SK-N-SH treated with all-trans-retinoic acid at 6 μM for 48 hours (cell line): ENCODE measurements around the gene CENPA.

ENCODE experiments used
- ATAC-seq: fragments of 200-7000 bp; cut with Tn5 transposase; 3 replicates; pipeline ENCODE4 v1.9.1; 2020; ENCODE audit warnings: mild to moderate bottlenecking, moderate library complexity
- ARNTL ChIP-seq: fragments of 450-650 bp; formaldehyde crosslinking; IDR thresholded peaks from 2 replicates; pipeline ENCODE4 v1.5.0; 2020; ENCODE audit warnings: low read depth, mild to moderate bottlenecking, moderate library complexity, borderline replicate concordance
- BACH2 ChIP-seq: fragments of 250-450 bp; sonication (Bioruptor Pico); IDR thresholded peaks from 2 replicates; pipeline ENCODE4 v1.9.0; 2021; ENCODE audit warnings: mild to moderate bottlenecking, borderline replicate concordance
- CREB5 ChIP-seq: fragments of 250-450 bp; sonication (Bioruptor Pico); IDR thresholded peaks from 2 replicates; pipeline ENCODE4 v1.5.1; 2020; ENCODE audit warnings: low read depth, mild to moderate bottlenecking, moderate library complexity
- CSDC2 ChIP-seq: fragments of 250-450 bp; sonication (Bioruptor Pico); IDR thresholded peaks from 2 replicates; pipeline ENCODE4 v1.5.0; 2020; ENCODE audit warnings: mild to moderate bottlenecking, moderate library complexity
- ESRRG ChIP-seq: fragments of 250-450 bp; sonication (Bioruptor Pico); IDR thresholded peaks from 2 replicates; pipeline ENCODE4 v1.6.1; 2021; ENCODE audit warnings: mild to moderate bottlenecking
- GLIS3 ChIP-seq: fragments of 250-450 bp; sonication (Bioruptor Pico); IDR thresholded peaks from 2 replicates; pipeline ENCODE4 v1.5.0; 2020; ENCODE audit warnings: mild to moderate bottlenecking, moderate library complexity
- ISL1 ChIP-seq: fragments of 250-450 bp; sonication (Bioruptor Pico); IDR thresholded peaks from 2 replicates; pipeline ENCODE4 v2.1.2; 2022; ENCODE audit warnings: mild to moderate bottlenecking, moderate library complexity
- OSR1 ChIP-seq: fragments of 250-450 bp; sonication (Bioruptor Pico); IDR thresholded peaks from 2 replicates; pipeline ENCODE4 v1.8.0; 2022; ENCODE audit warnings: moderate library complexity, mild to moderate bottlenecking, inconsistent platforms
- PATZ1 ChIP-seq: fragments of 250-450 bp; sonication (Bioruptor Pico); IDR thresholded peaks from 2 replicates; pipeline ENCODE4 v1.8.0; 2020; ENCODE audit warnings: mild to moderate bottlenecking, moderate library complexity, borderline replicate concordance
- PPARA ChIP-seq: fragments of 250-450 bp; sonication (Bioruptor Pico); IDR thresholded peaks from 2 replicates; pipeline ENCODE4 v1.5.0; 2020; ENCODE audit warnings: mild to moderate bottlenecking, borderline replicate concordance
- RARB ChIP-seq: fragments of 250-450 bp; sonication (Bioruptor Pico); IDR thresholded peaks from 2 replicates; pipeline ENCODE4 v1.8.0; 2021; ENCODE audit warnings: mild to moderate bottlenecking, moderate library complexity
- SNAI2 ChIP-seq: fragments of 250-450 bp; sonication (Bioruptor Pico); IDR thresholded peaks from 2 replicates; pipeline ENCODE4 v1.5.0; 2020; ENCODE audit warnings: mild to moderate bottlenecking, moderate library complexity
- TCF4 ChIP-seq: fragments of 250-450 bp; sonication (Bioruptor Pico); IDR thresholded peaks from 2 replicates; pipeline ENCODE4 v1.8.0; 2021; ENCODE audit warnings: mild to moderate bottlenecking, moderate library complexity, borderline replicate concordance
- TOX ChIP-seq: fragments of 250-450 bp; sonication (Bioruptor Pico); IDR thresholded peaks from 2 replicates; pipeline ENCODE4 v1.8.0; 2021; ENCODE audit warnings: mild to moderate bottlenecking, moderate library complexity, borderline replicate concordance
- TSHZ2 ChIP-seq: fragments of 250-450 bp; sonication (Bioruptor Pico); IDR thresholded peaks from 2 replicates; pipeline ENCODE4 v1.5.0; 2020; ENCODE audit warnings: mild to moderate bottlenecking, moderate library complexity
- ZC3H10 ChIP-seq: fragments of 250-450 bp; sonication (Bioruptor Pico); IDR thresholded peaks from 2 replicates; pipeline ENCODE4 v1.5.1; 2021; ENCODE audit warnings: mild to moderate bottlenecking, moderate library complexity
- ZFP3 ChIP-seq: fragments of 250-450 bp; sonication (Bioruptor Pico); IDR thresholded peaks from 2 replicates; pipeline ENCODE4 v1.5.0; 2020; ENCODE audit warnings: mild to moderate bottlenecking, moderate library complexity
- ZFP30 ChIP-seq: fragments of 450-650 bp; formaldehyde crosslinking; IDR thresholded peaks from 2 replicates; pipeline ENCODE4 v1.5.0; 2022; ENCODE audit warnings: mild to moderate bottlenecking, moderate library complexity
- ZNF565 ChIP-seq: fragments of 450-650 bp; formaldehyde crosslinking; conservative IDR thresholded peaks from 2 replicates; pipeline ENCODE4 v1.5.0; 2020; ENCODE audit warnings: low read depth, mild to moderate bottlenecking, moderate library complexity
- ZNF70 ChIP-seq: fragments of 450-650 bp; formaldehyde crosslinking; IDR thresholded peaks from 2 replicates; pipeline ENCODE4 v1.5.0; 2020; ENCODE audit warnings: mild to moderate bottlenecking, moderate library complexity
- ZNF8 ChIP-seq: fragments of 450-650 bp; formaldehyde crosslinking; IDR thresholded peaks from 2 replicates; pipeline ENCODE4 v1.5.0; 2020; ENCODE audit warnings: mild to moderate bottlenecking, moderate library complexity
- TF ChIP-seq, protein P1 (sequence below): fragments of 250-450 bp; sonication (Bioruptor Pico); IDR thresholded peaks from 2 replicates; pipeline ENCODE4 v1.5.1; 2021; ENCODE audit warnings: mild to moderate bottlenecking, moderate library complexity
- TF ChIP-seq, protein P2 (sequence below): fragments of 250-450 bp; sonication (Bioruptor Pico); IDR thresholded peaks from 2 replicates; pipeline ENCODE4 v1.8.0; 2021; ENCODE audit warnings: low read depth, mild to moderate bottlenecking, moderate library complexity, borderline replicate concordance

Gene CENPA

DNA sequence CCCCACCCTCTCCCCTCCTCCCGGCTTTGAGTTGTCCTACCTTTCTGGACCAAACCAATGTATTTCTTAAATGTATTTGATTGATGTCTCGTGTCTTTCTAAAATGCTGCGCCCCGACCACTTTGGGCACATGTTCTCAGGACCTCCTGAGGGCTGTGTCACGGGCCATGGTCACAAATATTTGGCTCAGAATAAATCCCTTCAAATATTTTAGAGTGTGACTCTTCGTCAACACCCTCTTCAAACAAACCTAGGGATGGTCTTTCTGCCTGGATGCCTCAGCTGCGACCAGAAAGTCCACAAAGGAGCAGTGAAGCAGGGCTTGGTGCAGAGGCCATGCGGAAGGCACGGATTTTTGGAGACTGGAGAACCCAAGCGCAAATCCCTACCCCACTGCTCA, 22.8 kb upstream of the CENPA start:
- TF ChIP-seq PATZ1 = no peak
- TF ChIP-seq ZFP30 (CRISPR knock-in tag) = no peak
- no peak for TF ChIP-seq ZNF70 (CRISPR knock-in tag)
- no peak for TF ChIP-seq PPARA (CRISPR knock-in tag)
- no peak for TF ChIP-seq TCF4 (CRISPR knock-in tag)
- no peak for TF ChIP-seq ZC3H10
- TF ChIP-seq CSDC2 (CRISPR knock-in tag) = no peak
- no peak for TF ChIP-seq ZFP3 (CRISPR knock-in tag)
- TF ChIP-seq, protein P1, sequence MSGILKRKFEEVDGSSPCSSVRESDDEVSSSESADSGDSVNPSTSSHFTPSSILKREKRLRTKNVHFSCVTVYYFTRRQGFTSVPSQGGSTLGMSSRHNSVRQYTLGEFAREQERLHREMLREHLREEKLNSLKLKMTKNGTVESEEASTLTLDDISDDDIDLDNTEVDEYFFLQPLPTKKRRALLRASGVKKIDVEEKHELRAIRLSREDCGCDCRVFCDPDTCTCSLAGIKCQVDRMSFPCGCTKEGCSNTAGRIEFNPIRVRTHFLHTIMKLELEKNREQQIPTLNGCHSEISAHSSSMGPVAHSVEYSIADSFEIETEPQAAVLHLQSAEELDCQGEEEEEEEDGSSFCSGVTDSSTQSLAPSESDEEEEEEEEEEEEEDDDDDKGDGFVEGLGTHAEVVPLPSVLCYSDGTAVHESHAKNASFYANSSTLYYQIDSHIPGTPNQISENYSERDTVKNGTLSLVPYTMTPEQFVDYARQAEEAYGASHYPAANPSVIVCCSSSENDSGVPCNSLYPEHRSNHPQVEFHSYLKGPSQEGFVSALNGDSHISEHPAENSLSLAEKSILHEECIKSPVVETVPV = no peak
- no peak for TF ChIP-seq RARB
- TF ChIP-seq, protein P2, sequence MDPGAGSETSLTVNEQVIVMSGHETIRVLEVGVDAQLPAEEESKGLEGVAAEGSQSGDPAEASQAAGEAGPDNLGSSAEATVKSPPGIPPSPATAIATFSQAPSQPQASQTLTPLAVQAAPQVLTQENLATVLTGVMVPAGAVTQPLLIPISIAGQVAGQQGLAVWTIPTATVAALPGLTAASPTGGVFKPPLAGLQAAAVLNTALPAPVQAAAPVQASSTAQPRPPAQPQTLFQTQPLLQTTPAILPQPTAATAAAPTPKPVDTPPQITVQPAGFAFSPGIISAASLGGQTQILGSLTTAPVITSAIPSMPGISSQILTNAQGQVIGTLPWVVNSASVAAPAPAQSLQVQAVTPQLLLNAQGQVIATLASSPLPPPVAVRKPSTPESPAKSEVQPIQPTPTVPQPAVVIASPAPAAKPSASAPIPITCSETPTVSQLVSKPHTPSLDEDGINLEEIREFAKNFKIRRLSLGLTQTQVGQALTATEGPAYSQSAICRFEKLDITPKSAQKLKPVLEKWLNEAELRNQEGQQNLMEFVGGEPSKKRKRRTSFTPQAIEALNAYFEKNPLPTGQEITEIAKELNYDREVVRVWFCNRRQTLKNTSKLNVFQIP (CRISPR knock-in tag) = no peak
- TF ChIP-seq OSR1 = no peak
- ATAC-seq = no peak

GRCh38 chr2:26764078-26764887, 21.6 kb upstream of the CENPA start, which contains the start of gene SLC35F6:
SLC35F6 (plus strand) TSS chr2:26764284; CDS start chr2:26764350, 66 bp downstream.
- peak; percentile 96 for ATAC-seq
- TF ChIP-seq ISL1 (peak; percentile 14; the same call in 1 of the 2 replicates), ARNTL (CRISPR knock-in tag) (no peak), OSR1 (no peak), GLIS3 (CRISPR knock-in tag) (no peak), TCF4 (CRISPR knock-in tag) (no peak), ZNF70 (CRISPR knock-in tag) (no peak), ZNF8 (no peak), CSDC2 (CRISPR knock-in tag) (no peak), ZFP3 (CRISPR knock-in tag) (peak; percentile 61; the same call in 1 of the 2 replicates), ZC3H10 (no peak), CREB5 (CRISPR knock-in tag) (no peak), SNAI2 (CRISPR knock-in tag) (0 out of 2 replicates have a peak, but pooled peaks have one; percentile 35), ZNF565 (CRISPR knock-in tag) (peak; percentile 37; the same call in 1 of the 2 replicates), ZFP30 (CRISPR knock-in tag) (no peak), PATZ1 (no peak), TOX (CRISPR knock-in tag) (no peak), RARB (no peak), PPARA (CRISPR knock-in tag) (no peak), ESRRG (CRISPR knock-in tag) (no peak), TSHZ2 (CRISPR knock-in tag) (0 out of 2 replicates have a peak, but pooled peaks have one; percentile 25), BACH2 (no peak)
- TF ChIP-seq, protein P1 = no peak
- TF ChIP-seq, protein P2 (CRISPR knock-in tag) = no peak
